ENCODE results near the gene TCEA2.

The TCEA2 gene

DNA sequence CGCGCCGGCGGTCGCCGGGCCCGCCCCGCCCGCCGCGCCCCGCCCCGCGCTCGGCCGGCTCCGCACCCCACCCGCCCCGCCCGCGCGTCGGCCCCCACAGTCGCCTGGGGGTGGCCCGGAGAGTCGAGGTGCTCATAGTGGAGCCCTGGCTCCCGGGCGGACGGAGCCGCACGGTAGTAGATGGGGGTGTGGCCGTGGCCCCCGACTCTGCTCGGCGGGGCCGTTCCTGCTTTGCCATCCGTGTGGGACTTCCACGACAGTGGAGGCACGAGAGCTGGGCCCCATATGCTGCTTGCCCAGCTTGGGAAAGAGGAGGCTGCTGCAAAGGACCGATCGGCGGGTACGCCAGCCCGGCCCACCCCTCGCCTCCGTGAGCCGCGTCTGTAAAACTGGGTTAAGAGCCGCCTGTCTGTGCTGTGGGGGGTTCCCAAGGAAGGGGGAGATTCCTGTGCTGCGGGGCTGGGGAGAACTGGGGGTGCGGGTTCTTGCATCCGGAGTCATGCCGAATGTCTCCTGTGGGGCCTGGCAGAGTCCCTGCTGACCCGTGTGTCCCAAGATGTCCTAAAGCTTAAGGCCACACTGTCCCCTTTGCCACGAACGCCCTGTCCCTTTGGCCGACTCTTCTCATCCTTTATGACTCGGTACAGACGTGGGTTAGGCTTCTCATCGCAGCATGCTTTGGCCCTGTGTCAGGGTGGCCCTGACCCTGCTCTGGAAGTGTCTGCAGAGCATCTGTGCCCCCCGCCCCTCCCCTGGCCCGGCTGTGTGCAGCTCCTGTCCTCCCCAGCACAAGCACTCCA lies 17.2 kb downstream of the TCEA2 start, which contains the start of gene OPRL1:
Gene OPRL1 (plus strand): TSS at position 70 of the 800 bp plus-strand sequence. CDS start 12,639 bp downstream, outside the sequence.
- H3K9ac ChIP-seq (ENCODE audit: low read depth, low read length, poor library complexity, severe bottlenecking): peak within 1 kb of the TSS; percentile 86
- H3K9me2 ChIP-seq (replicated peaks; ENCODE audit: low read depth, low read length): no peaks in the 10 kb centered on the region
- no peaks in the 10 kb centered on the region for H4K20me1 ChIP-seq (ENCODE audit: insufficient read depth, low read length, poor library complexity, severe bottlenecking)
- 0 out of 2 replicates have a peak, but pooled peaks cover 11% of the 10 kb centered on the region for H3K79me2 ChIP-seq (ENCODE audit: insufficient read depth, low read length)
- H3K4me2 ChIP-seq (ENCODE audit: low read depth, low read length, poor library complexity, severe bottlenecking): peak within 1 kb of the TSS; percentile 98
- TF ChIP-seq, protein P1, sequence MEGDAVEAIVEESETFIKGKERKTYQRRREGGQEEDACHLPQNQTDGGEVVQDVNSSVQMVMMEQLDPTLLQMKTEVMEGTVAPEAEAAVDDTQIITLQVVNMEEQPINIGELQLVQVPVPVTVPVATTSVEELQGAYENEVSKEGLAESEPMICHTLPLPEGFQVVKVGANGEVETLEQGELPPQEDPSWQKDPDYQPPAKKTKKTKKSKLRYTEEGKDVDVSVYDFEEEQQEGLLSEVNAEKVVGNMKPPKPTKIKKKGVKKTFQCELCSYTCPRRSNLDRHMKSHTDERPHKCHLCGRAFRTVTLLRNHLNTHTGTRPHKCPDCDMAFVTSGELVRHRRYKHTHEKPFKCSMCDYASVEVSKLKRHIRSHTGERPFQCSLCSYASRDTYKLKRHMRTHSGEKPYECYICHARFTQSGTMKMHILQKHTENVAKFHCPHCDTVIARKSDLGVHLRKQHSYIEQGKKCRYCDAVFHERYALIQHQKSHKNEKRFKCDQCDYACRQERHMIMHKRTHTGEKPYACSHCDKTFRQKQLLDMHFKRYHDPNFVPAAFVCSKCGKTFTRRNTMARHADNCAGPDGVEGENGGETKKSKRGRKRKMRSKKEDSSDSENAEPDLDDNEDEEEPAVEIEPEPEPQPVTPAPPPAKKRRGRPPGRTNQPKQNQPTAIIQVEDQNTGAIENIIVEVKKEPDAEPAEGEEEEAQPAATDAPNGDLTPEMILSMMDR (conservative IDR thresholded peaks at IDR 0.05; ENCODE audit: low read length): no peak
- TF ChIP-seq EZH2phosphoT487 (IDR thresholded peaks at IDR 0.05; ENCODE audit: borderline replicate concordance): no peak
- H3K27me3 ChIP-seq (ENCODE audit: insufficient read depth, low read length, poor library complexity, severe bottlenecking): no peaks in the 10 kb centered on the region
- no peaks in the 10 kb centered on the region for H3K9me3 ChIP-seq (ENCODE audit: insufficient read depth, low read depth, low read length)
- no peaks in the 10 kb centered on the region for H3K36me3 ChIP-seq (ENCODE audit: insufficient read depth, low read length)
- H3K4me1 ChIP-seq (ENCODE audit: insufficient read depth, low read length, poor library complexity, severe bottlenecking): peaks cover 45% of the 10 kb centered on the region
- H3F3A ChIP-seq (ENCODE audit: low read depth): peaks cover 20% of the 10 kb centered on the region
- H3K4me3 ChIP-seq (ENCODE audit: low read length, poor library complexity, severe bottlenecking): peak within 1 kb of the TSS; percentile 83
- H2AFZ ChIP-seq (ENCODE audit: low read length): peak within 1 kb of the TSS; percentile 45; the same call in 1 of the 2 replicates

DNA sequence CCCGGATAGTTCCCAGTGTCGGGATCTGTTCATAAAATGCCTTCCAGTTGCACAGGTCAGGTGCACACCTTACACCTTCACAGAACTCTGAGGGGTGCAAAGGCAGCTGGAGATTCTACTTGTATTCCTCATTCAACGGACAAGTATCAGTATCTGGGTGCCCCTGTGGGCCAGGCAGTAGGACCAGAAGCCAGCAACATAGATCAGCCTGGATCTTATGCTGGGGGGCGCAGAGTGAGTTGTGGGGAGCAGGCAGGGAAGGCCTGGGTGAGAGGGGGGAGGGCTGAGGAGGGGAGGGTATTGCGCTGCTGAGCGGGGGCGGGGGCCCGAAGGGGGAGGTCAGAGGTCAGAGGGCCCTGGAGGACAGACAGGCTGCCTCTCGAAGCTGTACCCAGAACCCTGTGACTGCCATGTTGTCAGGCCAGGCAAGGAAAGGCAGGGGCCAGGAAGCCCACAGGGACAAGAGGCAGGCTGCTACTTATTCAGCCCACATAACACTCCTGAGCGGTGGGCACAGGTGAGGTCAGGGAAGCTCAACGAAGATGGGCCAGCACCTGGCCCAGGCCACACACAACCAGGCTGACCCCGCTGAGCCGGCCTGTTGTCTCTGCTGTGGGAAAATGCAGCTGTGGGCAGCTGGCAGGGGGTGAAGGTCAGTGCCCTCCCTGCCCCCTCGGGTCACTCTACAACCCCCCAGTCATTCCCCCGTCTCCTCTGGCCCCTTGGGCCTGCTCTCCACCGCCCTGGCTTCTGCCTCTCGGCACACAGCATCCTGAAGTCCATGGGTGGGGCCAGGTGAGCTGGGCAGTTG lies 18.0 kb downstream of the TCEA2 start:
- peaks cover 45% of the 10 kb centered on the region for H3K4me1 ChIP-seq (ENCODE audit: insufficient read depth, low read length, poor library complexity, severe bottlenecking)
- H3K9me2 ChIP-seq (replicated peaks; ENCODE audit: low read depth, low read length): no peaks in the 10 kb centered on the region
- 0 out of 2 replicates have a peak, but pooled peaks cover 11% of the 10 kb centered on the region for H3K79me2 ChIP-seq (ENCODE audit: insufficient read depth, low read length)
- H3K4me2 ChIP-seq (ENCODE audit: low read depth, low read length, poor library complexity, severe bottlenecking): peak overlapping the region; percentile 90
- no peak overlapping the region for H3K9ac ChIP-seq (ENCODE audit: low read depth, low read length, poor library complexity, severe bottlenecking)
- H3K36me3 ChIP-seq (ENCODE audit: insufficient read depth, low read length): no peaks in the 10 kb centered on the region
- H3F3A ChIP-seq (ENCODE audit: low read depth): peaks cover 20% of the 10 kb centered on the region
- no peaks in the 10 kb centered on the region for H4K20me1 ChIP-seq (ENCODE audit: insufficient read depth, low read length, poor library complexity, severe bottlenecking)
- no peak overlapping the region for H2AFZ ChIP-seq (ENCODE audit: low read length)
- TF ChIP-seq, protein P1 (conservative IDR thresholded peaks at IDR 0.05; ENCODE audit: low read length): no peak
- no peak for TF ChIP-seq EZH2phosphoT487 (IDR thresholded peaks at IDR 0.05; ENCODE audit: borderline replicate concordance)
- no peak overlapping the region for H3K4me3 ChIP-seq (ENCODE audit: low read length, poor library complexity, severe bottlenecking)
- no peaks in the 10 kb centered on the region for H3K9me3 ChIP-seq (ENCODE audit: insufficient read depth, low read depth, low read length)
- no peaks in the 10 kb centered on the region for H3K27me3 ChIP-seq (ENCODE audit: insufficient read depth, low read length, poor library complexity, severe bottlenecking)

DNA sequence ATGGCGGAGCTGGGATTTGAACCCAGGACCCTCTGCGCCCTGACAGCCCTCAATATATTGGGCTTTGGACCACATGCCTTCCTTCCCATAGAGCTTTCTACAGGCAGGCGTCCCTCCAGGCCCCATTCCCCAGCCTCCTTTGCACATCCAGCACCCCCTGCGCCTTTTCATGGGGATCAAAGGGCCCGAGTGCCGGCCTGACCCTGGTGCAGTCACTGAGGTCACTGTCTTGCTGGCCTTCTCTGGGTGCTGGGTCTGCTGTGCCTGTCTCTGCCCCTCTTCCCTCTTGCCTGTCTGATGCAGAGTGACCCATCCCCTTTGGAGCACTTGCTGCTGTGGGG lies 18.6 kb downstream of the TCEA2 start:
- Histone ChIP-seq H3F3A (ENCODE audit: low read depth) (peaks cover 20% of the 10 kb centered on the region), H3K9ac (ENCODE audit: low read depth, low read length, poor library complexity, severe bottlenecking) (peak overlapping the region; percentile 61), H4K20me1 (ENCODE audit: insufficient read depth, low read length, poor library complexity, severe bottlenecking) (no peaks in the 10 kb centered on the region), H3K27me3 (ENCODE audit: insufficient read depth, low read length, poor library complexity, severe bottlenecking) (no peaks in the 10 kb centered on the region), H3K4me1 (ENCODE audit: insufficient read depth, low read length, poor library complexity, severe bottlenecking) (peaks cover 45% of the 10 kb centered on the region), H3K4me2 (ENCODE audit: low read depth, low read length, poor library complexity, severe bottlenecking) (peak overlapping the region; percentile 90), H3K9me2 (replicated peaks; ENCODE audit: low read depth, low read length) (no peaks in the 10 kb centered on the region), H3K4me3 (ENCODE audit: low read length, poor library complexity, severe bottlenecking) (no peak overlapping the region), H3K36me3 (ENCODE audit: insufficient read depth, low read length) (no peaks in the 10 kb centered on the region), H2AFZ (ENCODE audit: low read length) (no peak overlapping the region), H3K79me2 (ENCODE audit: insufficient read depth, low read length) (0 out of 2 replicates have a peak, but pooled peaks cover 11% of the 10 kb centered on the region), H3K9me3 (ENCODE audit: insufficient read depth, low read depth, low read length) (no peaks in the 10 kb centered on the region)
- TF ChIP-seq EZH2phosphoT487 (IDR thresholded peaks at IDR 0.05; ENCODE audit: borderline replicate concordance): no peak
- TF ChIP-seq, protein P1 (conservative IDR thresholded peaks at IDR 0.05; ENCODE audit: low read length): no peak
